ENCODE measurements around the gene CMBL. TPM values are rescaled to one million over a fixed set of nuclear protein-coding genes. Genes with fewer than 3 reads are reported as not detected.

The CMBL gene
- total RNA-seq, 2 experiments from 2014 or later, result 0.36 TPM; not detected in 1

GRCh38 chr5:10268100-10268499 is 39.6 kb downstream of the CMBL start:
- Histone ChIP-seq H3K4me3 (ENCODE audit: low read length) (no peak overlapping the region), H3K9me3 (ENCODE audit: control insufficient read depth in 1 of 2, insufficient read depth in 1 of 2, low read length in 2 of 2) (peaks cover 0 to 7% of the 10 kb centered on the region in 2 experiments), H3K36me3 (ENCODE audit: insufficient read depth, low read length) (peaks cover 26% of the 10 kb centered on the region), H3K27ac (ENCODE audit: low read depth in 1 of 2, low read length in 2 of 2) (no peak overlapping the region), H3K27me3 (ENCODE audit: control insufficient read depth in 1 of 2, insufficient read depth in 2 of 2, low read length in 2 of 2) (peaks cover 0 to 4% of the 10 kb centered on the region in 2 experiments), H3K4me1 (ENCODE audit: insufficient read depth, low read length) (peaks cover 3% of the 10 kb centered on the region)
- Mint-ChIP-seq H3K9me3 (no peaks in the 10 kb centered on the region), H3K27me3 (no peaks in the 10 kb centered on the region), H3K36me3 (ENCODE audit: low read depth) (peaks cover 31% of the 10 kb centered on the region), H3K27ac (no peak overlapping the region), H3K4me1 (ENCODE audit: low read depth) (no peaks in the 10 kb centered on the region), H3K4me3 (no peak overlapping the region)
- DNase-seq (no peak), ATAC-seq (ENCODE audit: poor library complexity) (no peak)
- intact Hi-C loops (cut with DNase I, micrococcal nuclease), result no loop called here
- ChIA-PET CTCF (no interaction called here), POLR2A (no interaction called here)
- TF ChIP-seq CTCF (IDR thresholded peaks at IDR 0.05), result no peak

GRCh38 chr5:10266839-10267238 is 40.9 kb downstream of the CMBL start:
- TF ChIP-seq CTCF (IDR thresholded peaks at IDR 0.05), result no peak
- POLR2A ChIA-PET, result no interaction called here
- no peaks in the 10 kb centered on the region for H3K9me3 Mint-ChIP-seq
- no peak for DNase-seq
- peaks cover 0 to 4% of the 10 kb centered on the region in 2 experiments for H3K27me3 ChIP-seq (ENCODE audit: control insufficient read depth in 1 of 2, insufficient read depth in 2 of 2, low read length in 2 of 2)
- H3K4me3 ChIP-seq (ENCODE audit: low read length), result no peak overlapping the region
- CTCF ChIA-PET, result no interaction called here
- H3K9me3 ChIP-seq (ENCODE audit: control insufficient read depth in 1 of 2, insufficient read depth in 1 of 2, low read length in 2 of 2), result no peaks in the 10 kb centered on the region
- no peak overlapping the region for H3K4me3 Mint-ChIP-seq
- no peaks in the 10 kb centered on the region for H3K27me3 Mint-ChIP-seq
- H3K36me3 Mint-ChIP-seq (ENCODE audit: low read depth), result peaks cover 43% of the 10 kb centered on the region
- intact Hi-C loops (cut with DNase I, micrococcal nuclease), result no loop called here
- no peaks in the 10 kb centered on the region for H3K4me1 Mint-ChIP-seq (ENCODE audit: low read depth)
- H3K4me1 ChIP-seq (ENCODE audit: insufficient read depth, low read length), result no peaks in the 10 kb centered on the region
- ATAC-seq (ENCODE audit: poor library complexity), result no peak
- no peak overlapping the region for H3K27ac Mint-ChIP-seq
- H3K36me3 ChIP-seq (ENCODE audit: insufficient read depth, low read length), result peaks cover 38% of the 10 kb centered on the region
- no peak overlapping the region for H3K27ac ChIP-seq (ENCODE audit: low read depth in 1 of 2, low read length in 2 of 2)

GRCh38 chr5:10266137-10266536 is 41.6 kb downstream of the CMBL start:
- CTCF ChIA-PET, result interaction anchor here (2.0 kb wide), 1 partner anchor 18 kb away, joined by 5 read pairs; no protein-coding TSS in a partner anchor
- peaks cover 45% of the 10 kb centered on the region for H3K36me3 ChIP-seq (ENCODE audit: insufficient read depth, low read length)

More at GRCh38 chr5:10266137-10266536, 41.6 kb downstream of the CMBL start:
- no peak for DNase-seq
- no peak overlapping the region for H3K4me3 Mint-ChIP-seq
- H3K4me3 ChIP-seq (ENCODE audit: low read length), result no peak overlapping the region
- no peaks in the 10 kb centered on the region for H3K4me1 ChIP-seq (ENCODE audit: insufficient read depth, low read length)
- H3K9me3 ChIP-seq (ENCODE audit: control insufficient read depth in 1 of 2, insufficient read depth in 1 of 2, low read length in 2 of 2), result no peaks in the 10 kb centered on the region
- H3K36me3 Mint-ChIP-seq (ENCODE audit: low read depth), result peaks cover 50% of the 10 kb centered on the region
- no peaks in the 10 kb centered on the region for H3K9me3 Mint-ChIP-seq
- no peaks in the 10 kb centered on the region for H3K27me3 Mint-ChIP-seq
- H3K4me1 Mint-ChIP-seq (ENCODE audit: low read depth), result no peaks in the 10 kb centered on the region
- POLR2A ChIA-PET, result no interaction called here
- no peak overlapping the region for H3K27ac ChIP-seq (ENCODE audit: low read depth in 1 of 2, low read length in 2 of 2)
- ATAC-seq (ENCODE audit: poor library complexity), result no peak
- no peak overlapping the region for H3K27ac Mint-ChIP-seq
- peaks cover 0 to 4% of the 10 kb centered on the region in 2 experiments for H3K27me3 ChIP-seq (ENCODE audit: control insufficient read depth in 1 of 2, insufficient read depth in 2 of 2, low read length in 2 of 2)
- no peak for TF ChIP-seq CTCF (IDR thresholded peaks at IDR 0.05)
- intact Hi-C loops (cut with DNase I, micrococcal nuclease), result no loop called here

Data from CD4-positive, alpha-beta T cell (primary cell).